ENCODE results near the gene SFXN4. TPM values are rescaled to one million over a fixed set of nuclear protein-coding genes. Genes with fewer than 3 reads are reported as not detected.

SFXN4 gene
- total RNA-seq, 1 donor from 2014 or later, result 16.7 TPM

- Mint-ChIP-seq H3K4me1 (ENCODE audit: low read depth, unreplicated experiment) (peaks cover 36% of the 10 kb centered on the region), H3K36me3 (ENCODE audit: low read depth, unreplicated experiment) (no peaks in the 10 kb centered on the region), H3K27me3 (ENCODE audit: low read depth, unreplicated experiment) (no peaks in the 10 kb centered on the region), H3K27ac (ENCODE audit: unreplicated experiment) (peak overlapping the region; percentile 99), H3K4me3 (ENCODE audit: unreplicated experiment) (peak overlapping the region; percentile 87), H3K9me3 (ENCODE audit: unreplicated experiment) (no peaks in the 10 kb centered on the region)
- Histone ChIP-seq H3K36me3 (ENCODE audit: insufficient read depth, low read length) (no peaks in the 10 kb centered on the region), H2AFZ (ENCODE audit: low read depth, low read length) (peak overlapping the region; percentile 70), H3K4me3 (ENCODE audit: insufficient read depth, low read depth, low read length) (peak overlapping the region; percentile 57), H3K79me2 (ENCODE audit: insufficient read depth, low read length) (peaks cover 32% of the 10 kb centered on the region), H3K27ac (ENCODE audit: low read depth, low read length) (peak overlapping the region; percentile 76), H3K9me3 (ENCODE audit: insufficient read depth, low read depth, low read length) (no peaks in the 10 kb centered on the region), H3K4me1 (ENCODE audit: insufficient read depth, low read length) (peaks cover 46% of the 10 kb centered on the region), H3K27me3 (ENCODE audit: insufficient read depth, low read length) (no peaks in the 10 kb centered on the region), H3K4me2 (ENCODE audit: low read length) (peak overlapping the region; percentile 84), H3K9ac (ENCODE audit: low read length) (peak overlapping the region; percentile 84), H4K20me1 (ENCODE audit: insufficient read depth, low read length) (no peaks in the 10 kb centered on the region)
- peak; percentile 41 for DNase-seq (ENCODE audit: low read depth)
- TF ChIP-seq, protein P1, sequence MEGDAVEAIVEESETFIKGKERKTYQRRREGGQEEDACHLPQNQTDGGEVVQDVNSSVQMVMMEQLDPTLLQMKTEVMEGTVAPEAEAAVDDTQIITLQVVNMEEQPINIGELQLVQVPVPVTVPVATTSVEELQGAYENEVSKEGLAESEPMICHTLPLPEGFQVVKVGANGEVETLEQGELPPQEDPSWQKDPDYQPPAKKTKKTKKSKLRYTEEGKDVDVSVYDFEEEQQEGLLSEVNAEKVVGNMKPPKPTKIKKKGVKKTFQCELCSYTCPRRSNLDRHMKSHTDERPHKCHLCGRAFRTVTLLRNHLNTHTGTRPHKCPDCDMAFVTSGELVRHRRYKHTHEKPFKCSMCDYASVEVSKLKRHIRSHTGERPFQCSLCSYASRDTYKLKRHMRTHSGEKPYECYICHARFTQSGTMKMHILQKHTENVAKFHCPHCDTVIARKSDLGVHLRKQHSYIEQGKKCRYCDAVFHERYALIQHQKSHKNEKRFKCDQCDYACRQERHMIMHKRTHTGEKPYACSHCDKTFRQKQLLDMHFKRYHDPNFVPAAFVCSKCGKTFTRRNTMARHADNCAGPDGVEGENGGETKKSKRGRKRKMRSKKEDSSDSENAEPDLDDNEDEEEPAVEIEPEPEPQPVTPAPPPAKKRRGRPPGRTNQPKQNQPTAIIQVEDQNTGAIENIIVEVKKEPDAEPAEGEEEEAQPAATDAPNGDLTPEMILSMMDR (IDR thresholded peaks at IDR 0.05; ENCODE audit: insufficient read depth, low read depth, low read length), result peak; percentile 52
- TF ChIP-seq EZH2 (IDR thresholded peaks at IDR 0.05; ENCODE audit: insufficient read depth, low read length), result no peak
- no peak for FAIRE-seq
These were observed 41.3 kb upstream of the SFXN4 start for GRCh38 chr10:119206603-119207365.

GRCh38 chr10:119205894-119206602 lies 40.5 kb upstream of the SFXN4 start:
- Histone ChIP-seq H3K9ac (ENCODE audit: low read length) (peak overlapping the region; percentile 84), H3K36me3 (ENCODE audit: insufficient read depth, low read length) (no peaks in the 10 kb centered on the region), H3K4me3 (ENCODE audit: insufficient read depth, low read depth, low read length) (peak overlapping the region; percentile 57), H3K27ac (ENCODE audit: low read depth, low read length) (peak overlapping the region; percentile 76), H3K79me2 (ENCODE audit: insufficient read depth, low read length) (peaks cover 27% of the 10 kb centered on the region), H3K4me1 (ENCODE audit: insufficient read depth, low read length) (peaks cover 39% of the 10 kb centered on the region), H3K4me2 (ENCODE audit: low read length) (peak overlapping the region; percentile 84), H3K9me3 (ENCODE audit: insufficient read depth, low read depth, low read length) (no peaks in the 10 kb centered on the region), H2AFZ (ENCODE audit: low read depth, low read length) (peak overlapping the region; percentile 68), H3K27me3 (ENCODE audit: insufficient read depth, low read length) (no peaks in the 10 kb centered on the region), H4K20me1 (ENCODE audit: insufficient read depth, low read length) (no peaks in the 10 kb centered on the region)
- no peak for FAIRE-seq
- no peak for TF ChIP-seq EZH2 (IDR thresholded peaks at IDR 0.05; ENCODE audit: insufficient read depth, low read length)
- TF ChIP-seq, protein P1 (IDR thresholded peaks at IDR 0.05; ENCODE audit: insufficient read depth, low read depth, low read length), result no peak
- no peaks in the 10 kb centered on the region for H3K27me3 Mint-ChIP-seq (ENCODE audit: low read depth, unreplicated experiment)
- no peaks in the 10 kb centered on the region for H3K36me3 Mint-ChIP-seq (ENCODE audit: low read depth, unreplicated experiment)
- peaks cover 29% of the 10 kb centered on the region for H3K4me1 Mint-ChIP-seq (ENCODE audit: low read depth, unreplicated experiment)
- H3K27ac Mint-ChIP-seq (ENCODE audit: unreplicated experiment), result peak overlapping the region; percentile 99
- H3K4me3 Mint-ChIP-seq (ENCODE audit: unreplicated experiment), result peak overlapping the region; percentile 87
- H3K9me3 Mint-ChIP-seq (ENCODE audit: unreplicated experiment), result no peaks in the 10 kb centered on the region
- DNase-seq (ENCODE audit: low read depth), result no peak
